ENCODE data around the gene ZBTB33. TPM values are rescaled to one million over a fixed set of nuclear protein-coding genes. Genes with fewer than 3 reads are reported as not detected.

The ZBTB33 gene, protein sequence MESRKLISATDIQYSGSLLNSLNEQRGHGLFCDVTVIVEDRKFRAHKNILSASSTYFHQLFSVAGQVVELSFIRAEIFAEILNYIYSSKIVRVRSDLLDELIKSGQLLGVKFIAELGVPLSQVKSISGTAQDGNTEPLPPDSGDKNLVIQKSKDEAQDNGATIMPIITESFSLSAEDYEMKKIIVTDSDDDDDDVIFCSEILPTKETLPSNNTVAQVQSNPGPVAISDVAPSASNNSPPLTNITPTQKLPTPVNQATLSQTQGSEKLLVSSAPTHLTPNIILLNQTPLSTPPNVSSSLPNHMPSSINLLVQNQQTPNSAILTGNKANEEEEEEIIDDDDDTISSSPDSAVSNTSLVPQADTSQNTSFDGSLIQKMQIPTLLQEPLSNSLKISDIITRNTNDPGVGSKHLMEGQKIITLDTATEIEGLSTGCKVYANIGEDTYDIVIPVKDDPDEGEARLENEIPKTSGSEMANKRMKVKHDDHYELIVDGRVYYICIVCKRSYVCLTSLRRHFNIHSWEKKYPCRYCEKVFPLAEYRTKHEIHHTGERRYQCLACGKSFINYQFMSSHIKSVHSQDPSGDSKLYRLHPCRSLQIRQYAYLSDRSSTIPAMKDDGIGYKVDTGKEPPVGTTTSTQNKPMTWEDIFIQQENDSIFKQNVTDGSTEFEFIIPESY
- total RNA-seq (2022; extraction: Qiagen RNA extraction) = 7.9 to 12.2 TPM (median 11.0 TPM) in 5 replicates

DNA sequence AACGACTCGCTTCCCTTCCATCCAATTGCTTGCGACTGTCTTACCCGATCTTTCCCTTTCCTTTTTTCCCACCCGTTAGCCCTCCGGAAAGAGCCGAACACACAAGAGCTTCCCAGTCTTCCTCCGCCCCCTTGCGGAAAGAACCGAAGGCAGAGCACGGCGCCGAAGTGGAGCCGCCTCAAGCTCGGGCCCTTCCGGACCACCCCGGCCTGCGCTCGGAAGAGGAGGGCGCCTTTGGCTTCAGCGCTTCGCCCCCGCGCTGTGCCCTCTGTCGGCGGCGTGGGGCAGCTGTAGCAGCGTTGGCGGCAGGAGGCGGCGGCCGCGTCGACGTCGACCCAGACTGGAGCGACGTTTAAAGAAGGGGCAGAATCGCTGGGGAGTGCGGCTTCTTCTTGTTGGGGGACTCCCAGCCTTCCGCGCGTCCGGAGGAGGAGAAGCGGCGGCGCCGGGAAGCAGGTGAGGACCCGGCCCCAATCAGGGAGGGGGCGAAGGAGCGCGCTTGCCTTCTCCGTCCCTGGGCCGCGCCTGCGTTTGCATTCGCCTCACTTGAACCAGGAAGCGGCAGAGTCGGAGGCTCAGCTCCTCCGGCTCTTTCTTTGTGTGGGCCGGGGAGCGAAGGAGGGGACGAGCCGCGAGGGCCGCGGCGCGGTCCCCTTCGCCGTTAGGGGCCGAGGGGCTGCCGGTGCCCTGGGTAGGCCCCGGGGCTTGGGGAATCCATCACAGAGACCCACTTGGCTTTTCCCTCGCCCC is at the start of gene ZBTB33:
TSS of gene ZBTB33 (plus strand) at position 291 of the 750 bp plus-strand sequence. CDS start 2,604 bp downstream, outside the sequence.

Other genes with a start within 250 kb of the ZBTB33 start
- not detected in 5 replicates for gene RHOXF2B, start 173.1 kb upstream of the ZBTB33 start, total RNA-seq (2022; extraction: Qiagen RNA extraction)
- gene RHOXF1, start 134.9 kb upstream of the ZBTB33 start, total RNA-seq (2022; extraction: Qiagen RNA extraction) = not detected in 5 replicates
- gene RHOXF2, start 92.2 kb upstream of the ZBTB33 start, total RNA-seq (2022; extraction: Qiagen RNA extraction) = not detected in 5 replicates
- gene TMEM255A, start 60.6 kb downstream of the ZBTB33 start, total RNA-seq (2022; extraction: Qiagen RNA extraction) = 0.34 to 0.54 TPM (median 0.50 TPM) in 5 replicates
- not detected in 5 replicates for gene ATP1B4, start 111.3 kb downstream of the ZBTB33 start, total RNA-seq (2022; extraction: Qiagen RNA extraction)
- 86.4 to 99.6 TPM (median 97.0 TPM) in 5 replicates for gene LAMP2, start 218.5 kb downstream of the ZBTB33 start, total RNA-seq (2022; extraction: Qiagen RNA extraction)

Measured in A549 treated with AZD2906 at 1 μM for 4 hours (cell line).